Stomach (tissue), 4 donors: ENCODE data around the gene AGPAT2.

Experiments used
- POLR2A ChIP-seq, 4 donors: fragments of 450-650 bp; IDR thresholded peaks; one replicate each; pipeline ENCODE4 v1.6.1; 2016; ENCODE audit warnings: antibody characterized with exemption in 4 of 4, control low read depth in 2 of 4, mild to moderate bottlenecking in 1 of 4, moderate library complexity in 1 of 4
- POLR2AphosphoS5 ChIP-seq, 3 donors: sonication (generic); formaldehyde crosslinking; IDR thresholded peaks; one replicate each; pipeline ENCODE4 v1.6.1; 2016; ENCODE audit warnings: antibody characterized with exemption in 3 of 3
- TF ChIP-seq, protein P1 (sequence below), 7 experiments: fragments of 450-650 bp in 4 of 7; fragments of 200-600 bp in 3 of 7; sonication (generic) in 3 of 7; IDR thresholded peaks; one replicate each; pipeline ENCODE4 v1.5.1; 2016 to 2019; ENCODE audit warnings: antibody characterized with exemption in 7 of 7, control low read depth in 2 of 7, mild to moderate bottlenecking in 1 of 7

DNA sequence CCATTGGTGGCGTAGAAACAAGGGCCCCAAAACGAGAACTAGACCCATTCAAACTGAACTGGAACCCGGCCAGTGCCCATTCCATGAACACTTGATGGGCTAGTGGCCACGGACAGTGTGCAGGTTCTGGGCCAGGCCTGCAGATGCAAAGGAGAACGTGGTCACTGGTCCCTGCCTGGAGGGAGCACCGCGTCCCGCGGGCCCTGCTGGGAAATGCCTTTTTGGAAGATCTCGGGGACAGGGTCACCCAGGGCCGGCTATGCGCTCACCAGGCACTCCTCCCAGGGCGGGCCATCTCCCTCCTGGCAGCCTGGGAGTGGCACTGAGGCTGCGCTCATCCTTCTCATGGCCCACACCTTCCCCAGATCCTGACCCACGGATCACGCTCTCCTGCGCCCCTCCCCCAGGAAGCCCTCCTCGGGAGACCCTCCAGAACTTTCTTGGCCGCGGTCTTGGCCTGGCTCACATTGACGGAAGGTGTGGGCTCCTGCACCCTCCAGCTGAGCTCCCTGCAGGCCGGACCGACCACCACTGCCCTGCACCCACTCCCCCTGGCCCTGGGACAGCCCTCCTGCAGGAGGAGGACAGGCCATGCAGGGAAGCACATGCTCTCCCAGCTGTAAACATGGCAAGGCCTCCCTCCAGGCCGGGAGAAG is 22.3 kb upstream of the AGPAT2 start:
- no peak for TF ChIP-seq POLR2A (IDR thresholded peaks at IDR 0.05)
- TF ChIP-seq, protein P1, sequence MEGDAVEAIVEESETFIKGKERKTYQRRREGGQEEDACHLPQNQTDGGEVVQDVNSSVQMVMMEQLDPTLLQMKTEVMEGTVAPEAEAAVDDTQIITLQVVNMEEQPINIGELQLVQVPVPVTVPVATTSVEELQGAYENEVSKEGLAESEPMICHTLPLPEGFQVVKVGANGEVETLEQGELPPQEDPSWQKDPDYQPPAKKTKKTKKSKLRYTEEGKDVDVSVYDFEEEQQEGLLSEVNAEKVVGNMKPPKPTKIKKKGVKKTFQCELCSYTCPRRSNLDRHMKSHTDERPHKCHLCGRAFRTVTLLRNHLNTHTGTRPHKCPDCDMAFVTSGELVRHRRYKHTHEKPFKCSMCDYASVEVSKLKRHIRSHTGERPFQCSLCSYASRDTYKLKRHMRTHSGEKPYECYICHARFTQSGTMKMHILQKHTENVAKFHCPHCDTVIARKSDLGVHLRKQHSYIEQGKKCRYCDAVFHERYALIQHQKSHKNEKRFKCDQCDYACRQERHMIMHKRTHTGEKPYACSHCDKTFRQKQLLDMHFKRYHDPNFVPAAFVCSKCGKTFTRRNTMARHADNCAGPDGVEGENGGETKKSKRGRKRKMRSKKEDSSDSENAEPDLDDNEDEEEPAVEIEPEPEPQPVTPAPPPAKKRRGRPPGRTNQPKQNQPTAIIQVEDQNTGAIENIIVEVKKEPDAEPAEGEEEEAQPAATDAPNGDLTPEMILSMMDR (IDR thresholded peaks at IDR 0.05), result no peak
- no peak for TF ChIP-seq POLR2AphosphoS5 (IDR thresholded peaks at IDR 0.05)
